GM18526 (cell line): ENCODE results near the gene PEPD.

Experiments used
- POLR2A ChIP-seq: IDR thresholded peaks from 3 replicates; pipeline ENCODE4 v1.6.1; 2011; ENCODE audit not compliant: insufficient read length; ENCODE audit errors: extremely low read depth

Gene PEPD

DNA sequence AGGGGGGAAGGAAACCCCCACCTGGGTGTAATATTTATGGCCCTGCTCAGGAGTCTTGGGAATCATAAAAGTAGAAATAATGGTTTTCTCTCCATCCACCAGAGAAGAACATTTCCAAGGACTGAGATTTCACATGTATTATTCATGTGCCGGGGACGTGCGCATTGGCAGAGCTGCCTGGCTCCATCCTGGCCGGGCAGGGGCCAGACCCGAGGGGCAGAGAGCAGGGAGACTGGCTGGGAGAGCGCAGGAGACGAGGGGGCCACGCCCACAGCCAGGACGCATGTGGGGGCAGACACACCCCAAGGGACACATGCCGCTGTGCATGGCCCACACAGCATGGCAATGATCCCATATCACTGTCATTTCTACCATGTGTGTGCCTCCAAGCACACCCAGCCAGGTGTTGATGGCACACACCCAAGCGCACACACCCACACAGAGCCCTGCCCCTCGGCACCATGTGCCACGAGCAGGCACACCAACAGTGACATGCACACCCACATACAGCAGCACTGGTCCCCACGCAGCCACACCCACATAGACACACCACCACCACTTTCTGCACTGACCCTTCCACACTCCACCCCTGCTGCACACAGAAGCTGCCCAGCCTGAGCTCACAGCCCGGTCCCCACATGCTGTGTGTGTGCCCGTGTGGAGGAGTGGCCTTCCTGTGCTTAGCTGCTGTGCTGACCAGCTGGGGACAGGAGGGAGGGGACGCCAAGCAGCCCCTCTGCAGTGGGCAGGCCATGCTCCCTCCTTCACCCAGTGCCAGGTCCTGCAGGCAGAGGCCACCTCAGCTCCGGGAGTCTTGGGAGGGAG lies 108.8 kb downstream of the PEPD start:
- TF ChIP-seq POLR2A: no peak

DNA sequence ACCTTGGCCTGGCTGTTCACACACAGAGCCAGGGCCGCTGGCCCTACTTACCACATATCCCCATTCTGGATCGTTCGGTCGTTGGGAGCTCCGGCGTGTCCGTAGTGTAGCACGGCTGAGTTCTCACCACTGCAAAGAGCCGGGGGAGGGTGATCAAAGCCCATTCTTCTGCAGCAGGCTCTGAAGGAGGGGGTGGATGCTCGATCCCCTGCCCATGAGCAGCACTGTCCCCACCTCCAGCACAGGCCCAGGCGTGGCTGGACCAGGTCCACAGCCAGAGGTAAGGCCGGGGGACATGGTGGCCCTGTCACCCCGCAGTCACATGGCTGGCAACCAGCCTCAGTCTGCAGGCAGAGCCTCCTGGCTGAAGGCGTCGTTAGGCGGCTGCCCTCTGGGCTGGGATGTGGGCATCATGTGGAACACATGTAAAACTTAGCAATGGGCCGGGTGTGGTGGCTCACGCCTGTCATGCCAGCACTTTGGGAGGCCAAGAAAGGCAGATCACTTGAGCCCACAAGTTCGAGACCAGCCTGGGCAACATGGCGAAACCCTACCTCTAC lies 109.9 kb downstream of the PEPD start:
- TF ChIP-seq POLR2A: no peak

DNA sequence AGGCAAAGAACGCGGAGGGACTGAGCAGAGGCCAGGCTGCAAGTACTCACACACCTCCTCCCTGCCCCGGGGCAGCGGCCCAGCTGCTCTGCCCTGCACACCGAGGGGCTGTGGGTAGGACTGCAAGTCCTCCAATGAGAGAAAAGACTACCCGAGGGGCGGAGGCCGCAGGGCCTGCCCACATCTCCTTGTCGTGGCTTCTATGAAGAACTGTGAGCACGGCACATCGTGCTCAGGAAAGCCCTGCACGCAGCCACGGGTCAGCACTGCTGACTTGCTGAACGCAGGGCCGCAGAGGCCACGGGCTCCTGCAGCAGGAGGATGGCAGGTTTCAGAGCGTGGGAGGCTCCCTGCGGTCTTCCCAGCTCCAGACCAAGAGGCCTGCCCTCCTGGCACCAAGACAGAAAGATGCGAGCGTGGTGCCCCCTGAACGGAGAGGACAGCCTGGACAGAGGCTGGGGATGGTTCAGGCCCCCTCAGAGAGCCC lies 110.6 kb downstream of the PEPD start:
- no peak for TF ChIP-seq POLR2A

DNA sequence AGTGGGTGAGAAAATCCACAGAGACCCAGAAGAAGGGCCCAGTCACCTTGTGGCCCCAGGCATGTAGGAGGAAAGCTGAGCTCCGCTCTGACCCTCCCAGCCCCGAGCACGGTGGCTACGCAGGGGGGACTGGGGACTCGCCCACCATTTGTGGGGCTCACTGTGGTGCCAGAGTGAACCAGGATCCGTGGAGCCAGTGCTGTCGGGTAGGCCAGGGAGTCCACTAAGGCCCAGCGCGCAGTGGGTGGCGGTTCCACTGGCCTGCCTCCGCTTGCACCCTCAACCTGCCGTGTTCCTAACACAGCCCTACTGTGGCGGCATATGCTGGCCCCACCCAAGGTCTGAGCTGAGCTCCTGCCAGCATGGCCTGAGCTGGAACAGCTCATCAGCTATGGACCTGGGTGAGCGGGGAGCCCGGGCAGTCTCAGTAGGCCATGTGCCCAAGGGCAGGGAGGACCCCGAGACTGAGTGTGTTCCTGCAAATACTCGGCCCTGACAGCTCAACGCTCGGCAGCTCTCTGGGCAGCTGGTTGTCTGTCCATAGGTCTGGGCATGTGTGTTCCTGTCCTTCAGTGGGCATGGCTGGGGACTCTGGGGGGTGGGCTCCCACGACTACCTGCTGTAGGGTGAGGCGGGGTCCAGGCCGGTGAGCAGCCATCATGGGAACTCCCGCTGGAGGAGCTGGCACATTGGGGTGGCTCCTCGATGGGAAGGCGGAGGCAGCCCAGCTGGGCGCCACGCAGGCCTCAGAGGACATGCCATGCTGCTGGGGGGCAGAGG lies 111.5 kb downstream of the PEPD start:
- TF ChIP-seq POLR2A: no peak

DNA sequence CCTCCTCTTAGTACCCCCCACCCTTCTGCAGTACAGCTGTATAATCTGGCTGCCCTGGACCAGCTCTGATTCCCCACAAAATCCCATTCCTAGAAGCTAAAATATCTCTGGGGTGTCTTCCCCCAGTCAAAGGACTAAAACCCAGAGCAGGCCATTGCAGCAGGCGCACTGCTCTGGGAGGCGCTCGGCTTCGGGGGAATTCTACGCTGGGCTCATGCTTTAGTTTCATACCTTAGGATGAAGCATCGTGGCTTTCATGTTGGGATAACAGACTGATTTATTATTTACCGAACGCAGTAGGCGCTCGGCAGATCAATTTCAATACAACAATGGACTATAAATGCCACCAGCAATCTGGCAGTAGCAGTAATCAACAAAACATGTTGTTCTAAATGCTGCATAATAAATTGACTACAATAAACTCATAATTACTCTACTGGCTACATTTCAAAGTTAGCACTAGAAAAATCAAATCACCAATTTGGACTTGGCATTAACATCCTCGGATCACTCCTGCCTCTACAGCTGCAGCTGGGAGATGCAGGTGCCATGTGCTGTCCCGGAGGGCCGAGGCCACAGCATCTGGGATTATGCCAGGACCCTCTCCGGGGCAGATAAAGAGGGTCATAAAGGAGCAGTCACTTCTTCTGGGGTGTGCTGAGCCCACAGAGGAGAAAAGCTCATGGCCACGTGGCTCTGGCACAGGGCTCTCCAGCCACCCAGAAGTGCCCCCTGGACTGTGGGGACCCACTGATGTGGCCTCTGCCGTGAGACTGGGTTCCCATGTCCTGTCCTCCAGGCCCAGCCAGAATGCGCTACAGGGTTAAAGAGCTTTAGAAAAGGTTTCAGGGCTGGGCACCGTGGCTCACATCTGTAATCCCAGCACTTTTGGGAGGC lies 112.8 kb downstream of the PEPD start:
- TF ChIP-seq POLR2A: no peak

DNA sequence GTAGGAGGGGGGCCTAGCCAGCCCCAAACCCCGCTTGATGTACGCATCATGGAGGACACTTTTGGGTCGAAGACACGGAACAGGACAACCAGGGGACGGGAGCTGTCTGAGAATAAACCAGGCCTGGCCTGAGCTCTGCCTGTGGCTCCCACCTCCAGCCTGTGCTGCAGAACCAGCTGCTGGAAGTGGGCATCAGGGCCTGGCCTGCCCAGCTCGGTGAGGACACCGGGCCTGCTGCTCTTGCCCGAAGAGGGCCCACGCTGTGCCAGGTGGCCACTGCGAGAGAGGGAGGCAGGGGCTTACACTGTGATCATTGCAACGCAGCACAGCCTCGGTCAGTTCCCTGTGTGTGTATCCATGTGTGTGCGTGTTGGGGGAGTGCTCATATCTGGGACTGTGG lies 113.5 kb downstream of the PEPD start:
- no peak for TF ChIP-seq POLR2A

DNA sequence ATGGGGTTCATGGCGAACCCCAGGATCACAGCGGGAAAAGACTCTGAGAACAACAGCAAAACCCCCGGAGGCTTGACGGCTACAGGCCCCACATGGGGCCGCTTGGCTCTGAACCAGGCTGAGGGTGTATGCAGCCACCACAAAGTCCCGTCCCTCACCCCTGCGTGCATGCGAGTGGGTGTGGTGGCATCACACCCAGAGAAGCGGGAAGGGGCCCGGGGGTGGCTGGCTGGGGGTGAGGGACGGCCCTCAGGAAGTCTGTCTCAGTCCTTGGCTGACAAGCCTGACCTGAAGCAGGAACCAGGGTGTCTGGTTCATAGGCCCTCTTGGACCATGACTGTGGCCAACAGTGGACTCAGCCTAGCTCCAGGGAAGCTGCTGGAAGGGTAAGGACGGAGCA lies 113.9 kb downstream of the PEPD start:
- no peak for TF ChIP-seq POLR2A

DNA sequence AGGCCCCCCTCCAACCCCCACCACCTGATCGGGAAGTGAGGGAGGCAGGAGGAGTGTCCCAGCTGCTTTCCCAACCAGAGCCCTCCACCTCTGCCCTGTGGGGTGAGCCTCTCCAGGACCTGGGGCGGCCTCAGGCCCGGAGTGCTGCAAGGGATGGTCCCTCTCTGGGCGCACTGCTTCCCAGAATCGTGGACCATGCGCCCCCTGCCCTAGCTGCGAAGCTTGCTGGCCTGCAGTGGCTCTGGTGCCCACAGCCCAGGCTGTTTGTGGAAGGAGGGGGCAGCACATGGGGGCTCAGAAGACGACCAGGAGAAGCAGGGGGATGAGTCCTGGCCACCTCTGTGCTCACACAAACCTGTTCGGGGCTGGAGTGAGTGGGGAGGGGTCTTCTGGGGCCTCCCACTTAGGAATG lies 114.4 kb downstream of the PEPD start:
- TF ChIP-seq POLR2A: no peak

DNA sequence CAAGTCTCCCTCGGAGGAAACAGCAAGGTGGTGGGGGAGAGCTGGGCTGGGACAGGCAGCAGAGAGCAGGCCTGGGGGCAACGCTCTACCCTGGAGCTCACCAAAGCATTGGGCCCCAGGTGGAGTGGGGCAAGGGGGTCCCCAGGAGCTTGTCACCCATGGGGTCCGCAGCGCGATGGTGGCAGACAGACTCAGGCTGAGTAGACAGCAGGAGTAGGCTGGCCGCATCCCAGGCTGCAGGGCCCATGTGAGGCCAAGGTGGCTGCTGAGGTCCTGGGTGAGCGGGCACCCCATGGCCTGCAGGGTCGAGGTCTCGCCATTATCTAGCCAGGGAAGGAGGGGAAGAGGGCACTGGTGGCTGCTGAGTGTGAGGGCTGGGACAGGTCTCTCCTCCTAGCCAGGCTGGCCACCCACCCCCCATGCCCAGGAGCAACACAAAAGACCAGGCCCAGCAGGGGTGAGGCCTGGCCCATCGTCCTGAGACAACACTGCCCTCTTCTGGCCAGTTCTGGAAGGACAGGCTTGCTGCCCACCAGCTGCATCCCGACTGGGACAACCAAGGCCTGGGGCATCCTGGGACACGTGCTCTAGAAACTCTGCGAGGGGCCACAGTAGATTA lies 115.0 kb downstream of the PEPD start:
- TF ChIP-seq POLR2A: no peak

DNA sequence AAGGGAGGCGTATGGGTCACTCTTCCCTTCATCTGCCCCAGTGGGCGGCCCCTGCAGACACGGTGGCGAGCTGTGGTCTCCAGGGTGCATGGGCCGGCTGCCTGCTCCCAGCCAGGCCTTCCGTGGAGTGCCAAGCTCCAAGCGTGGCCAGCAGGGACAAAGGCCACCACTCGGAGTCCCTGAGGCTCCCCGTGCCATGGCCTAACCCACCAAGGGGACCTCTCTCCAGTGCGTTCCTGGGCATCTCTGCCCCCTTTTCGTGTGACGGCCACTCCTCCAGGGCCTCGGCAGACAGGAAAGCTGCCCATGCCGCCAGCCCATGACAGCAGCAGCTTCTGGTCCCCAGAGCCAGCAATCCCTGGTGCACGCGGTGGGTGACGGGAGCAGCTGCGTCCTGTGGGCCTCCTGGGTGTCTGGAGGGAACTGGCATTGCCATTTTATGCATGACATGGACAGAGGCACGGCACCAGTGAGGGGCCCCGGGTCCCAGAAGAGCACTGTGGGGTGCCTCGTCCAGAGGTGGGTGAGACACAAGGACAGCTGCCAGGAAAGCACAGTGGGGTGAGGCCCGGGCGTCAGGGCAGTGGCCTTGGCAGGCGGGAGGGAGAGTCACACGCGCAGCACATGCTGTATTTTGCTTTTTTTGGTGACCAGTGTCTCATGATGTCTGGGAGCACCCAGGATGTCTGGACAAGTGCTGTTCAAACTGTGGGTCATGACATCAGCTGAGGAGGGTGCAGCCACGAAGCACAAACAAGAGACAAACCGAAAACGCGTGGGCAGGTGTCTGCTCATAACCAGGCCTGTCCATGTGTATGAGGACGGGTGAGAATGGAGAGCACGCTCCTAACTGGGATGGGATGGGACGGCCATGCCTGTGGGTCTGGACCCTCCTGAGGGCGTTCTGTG lies 115.8 kb downstream of the PEPD start:
- no peak for TF ChIP-seq POLR2A

DNA sequence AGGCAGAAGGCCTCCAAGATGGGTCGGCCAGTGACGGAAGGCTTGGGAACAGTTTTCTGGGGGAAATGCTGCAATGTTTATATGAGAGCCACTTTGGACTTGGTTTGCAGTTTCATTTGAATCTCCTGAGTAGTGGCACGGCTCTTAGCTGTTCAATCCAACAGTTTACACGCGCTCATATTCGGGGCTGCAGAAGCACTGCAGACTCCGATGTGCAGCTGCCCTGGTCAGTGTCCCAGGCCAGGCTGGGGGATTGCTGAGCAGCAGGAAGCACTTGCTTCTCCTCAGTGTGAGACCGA lies 116.4 kb downstream of the PEPD start:
- TF ChIP-seq POLR2A: no peak

DNA sequence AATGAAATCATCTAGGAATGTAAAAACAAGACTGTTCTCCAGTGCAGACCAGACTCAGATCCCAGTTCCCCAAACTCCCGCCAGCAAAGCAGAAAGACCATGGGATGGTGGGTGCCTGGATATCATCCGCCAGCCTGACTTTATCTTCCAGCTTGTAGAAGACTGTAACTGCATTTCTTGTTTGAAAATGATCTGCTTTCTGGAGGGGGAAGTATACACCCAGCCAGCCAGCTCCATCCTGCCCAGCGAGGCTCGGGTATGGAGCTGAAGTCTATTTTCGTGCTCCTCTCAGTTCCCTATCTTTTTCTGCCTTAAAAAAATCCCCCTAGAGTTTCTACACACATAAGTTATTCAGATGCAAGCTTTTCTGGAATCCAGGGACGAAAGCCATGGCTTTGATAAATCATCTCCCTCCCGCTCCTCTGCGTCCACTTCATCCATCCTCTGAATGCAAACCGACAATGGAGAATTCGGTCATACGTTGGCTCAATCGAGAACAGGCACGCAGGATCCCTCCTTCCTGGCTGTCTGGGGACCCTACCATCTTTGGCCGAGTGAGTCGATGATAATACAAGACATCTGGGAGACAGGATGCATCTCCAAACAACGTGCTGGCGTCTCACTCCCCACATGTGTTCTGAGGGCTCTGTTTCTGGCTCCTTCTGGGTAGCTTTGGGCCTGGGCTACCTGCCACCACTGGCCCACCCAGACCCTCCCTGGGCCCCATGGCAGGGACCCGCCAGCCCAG lies 116.9 kb downstream of the PEPD start:
- no peak for TF ChIP-seq POLR2A

DNA sequence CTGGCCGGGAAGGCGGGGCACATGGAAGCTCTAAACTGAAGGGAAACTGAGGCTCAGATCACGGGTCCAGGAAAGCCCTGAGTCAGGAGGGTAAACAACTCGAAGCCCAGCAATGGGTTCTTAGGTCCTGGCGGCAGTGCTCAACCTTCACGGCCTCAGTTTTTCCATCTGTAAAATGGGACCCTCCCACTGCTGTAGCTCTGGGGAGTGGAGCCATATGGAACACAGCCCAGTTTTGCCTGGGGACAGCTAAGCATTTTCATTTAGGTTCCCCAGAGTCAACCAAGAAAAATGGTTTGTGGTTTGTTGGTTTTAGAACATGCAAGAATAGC lies 117.7 kb downstream of the PEPD start:
- no peak for TF ChIP-seq POLR2A
